Measurements from ENCODE around the gene OTULINL. TPM values are rescaled to one million over a fixed set of nuclear protein-coding genes. Genes with fewer than 3 reads are reported as not detected.

Gene OTULINL
- total RNA-seq, 2 experiments from 2014 or later, result 2.6 to 2.7 TPM

GRCh38 chr5:14590949-14591348 is 9.4 kb downstream of the OTULINL start:
- intact Hi-C loops (cut with micrococcal nuclease; ENCODE audit: unreplicated experiment), result no loop called here
- BruUV-seq (replicated peaks), result no TSS peak

GRCh38 chr5:14591548-14591947 is 10.0 kb downstream of the OTULINL start:
- no peak for DNase-seq (ENCODE audit: low spot score)
- Histone ChIP-seq H4K20me1 (ENCODE audit: insufficient read depth, low read length) (no peaks in the 10 kb centered on the region), H3K27ac (ENCODE audit: low read depth, low read length, poor library complexity, severe bottlenecking) (no peak overlapping the region), H3K4me2 (ENCODE audit: low read length) (no peak overlapping the region), H3K9me3 (ENCODE audit: low read length) (no peaks in the 10 kb centered on the region), H3K4me3 (ENCODE audit: low read depth, low read length, poor library complexity, severe bottlenecking) (no peak overlapping the region), H3K9me2 (ENCODE audit: insufficient read depth, low read length) (no peaks in the 10 kb centered on the region), H3K36me3 (ENCODE audit: insufficient read depth, low read length) (no peaks in the 10 kb centered on the region), H2AFZ (ENCODE audit: low read length) (no peak overlapping the region), H3K79me2 (ENCODE audit: insufficient read depth, low read depth, low read length) (no peaks in the 10 kb centered on the region), H3K4me1 (ENCODE audit: insufficient read depth, low read length, poor library complexity, severe bottlenecking) (peaks cover 48% of the 10 kb centered on the region)
- no peak for TF ChIP-seq CTCF (conservative IDR thresholded peaks at IDR 0.05; ENCODE audit: low read length)
- no peak for TF ChIP-seq EZH2phosphoT487 (IDR thresholded peaks at IDR 0.05; ENCODE audit: borderline replicate concordance, low read depth, low read length)
- POLR2A ChIA-PET, result interaction anchor here (1.2 to 1.4 kb wide), 2 partner anchors 8 to 14 kb away, joined by 3 read pairs; no protein-coding TSS in a partner anchor
- intact Hi-C loops (cut with micrococcal nuclease; ENCODE audit: unreplicated experiment), result no loop called here
- CTCF ChIA-PET (ENCODE audit: unreplicated experiment), result no interaction called here
- no TSS peak for BruUV-seq (replicated peaks)

More at GRCh38 chr5:14590949-14591348, 9.4 kb downstream of the OTULINL start:
- Histone ChIP-seq H3K9me3 (ENCODE audit: low read length) (no peaks in the 10 kb centered on the region), H3K36me3 (ENCODE audit: insufficient read depth, low read length) (no peaks in the 10 kb centered on the region), H3K4me3 (ENCODE audit: low read depth, low read length, poor library complexity, severe bottlenecking) (no peak overlapping the region), H3K4me1 (ENCODE audit: insufficient read depth, low read length, poor library complexity, severe bottlenecking) (peaks cover 46% of the 10 kb centered on the region), H3K4me2 (ENCODE audit: low read length) (no peak overlapping the region), H3K9me2 (ENCODE audit: insufficient read depth, low read length) (no peaks in the 10 kb centered on the region), H3K27ac (ENCODE audit: low read depth, low read length, poor library complexity, severe bottlenecking) (no peak overlapping the region), H3K79me2 (ENCODE audit: insufficient read depth, low read depth, low read length) (no peaks in the 10 kb centered on the region), H4K20me1 (ENCODE audit: insufficient read depth, low read length) (no peaks in the 10 kb centered on the region), H2AFZ (ENCODE audit: low read length) (no peak overlapping the region)
- TF ChIP-seq EZH2phosphoT487 (IDR thresholded peaks at IDR 0.05; ENCODE audit: borderline replicate concordance, low read depth, low read length) (no peak), CTCF (conservative IDR thresholded peaks at IDR 0.05; ENCODE audit: low read length) (no peak)
- DNase-seq (ENCODE audit: low spot score), result no peak
- ChIA-PET CTCF (ENCODE audit: unreplicated experiment) (no interaction called here), POLR2A (no interaction called here)

- Histone ChIP-seq H2AFZ (ENCODE audit: low read length) (no peak overlapping the region), H3K4me3 (ENCODE audit: low read depth, low read length, poor library complexity, severe bottlenecking) (peak overlapping the region; percentile 24), H3K9me2 (ENCODE audit: insufficient read depth, low read length) (no peaks in the 10 kb centered on the region), H3K4me2 (ENCODE audit: low read length) (peak overlapping the region; percentile 68), H4K20me1 (ENCODE audit: insufficient read depth, low read length) (no peaks in the 10 kb centered on the region), H3K27ac (ENCODE audit: low read depth, low read length, poor library complexity, severe bottlenecking) (no peak overlapping the region), H3K4me1 (ENCODE audit: insufficient read depth, low read length, poor library complexity, severe bottlenecking) (peaks cover 42% of the 10 kb centered on the region), H3K9me3 (ENCODE audit: low read length) (no peaks in the 10 kb centered on the region), H3K36me3 (ENCODE audit: insufficient read depth, low read length) (no peaks in the 10 kb centered on the region), H3K79me2 (ENCODE audit: insufficient read depth, low read depth, low read length) (no peaks in the 10 kb centered on the region)
- no peak for DNase-seq (ENCODE audit: low spot score)
- TF ChIP-seq EZH2phosphoT487 (IDR thresholded peaks at IDR 0.05; ENCODE audit: borderline replicate concordance, low read depth, low read length) (no peak), CTCF (conservative IDR thresholded peaks at IDR 0.05; ENCODE audit: low read length) (no peak)
- POLR2A ChIA-PET, result interaction anchor here (0.6 to 1.3 kb wide), 4 partner anchors 11 to 379 kb away, joined by 3 to 4 read pairs (median 3); no protein-coding TSS in a partner anchor
- BruUV-seq (replicated peaks), result no TSS peak
- intact Hi-C loops (cut with micrococcal nuclease; ENCODE audit: unreplicated experiment), result no loop called here
- CTCF ChIA-PET (ENCODE audit: unreplicated experiment), result no interaction called here
Measured at GRCh38 chr5:14593326-14594021, 11.9 kb downstream of the OTULINL start.
